ENCODE results near the gene HNMT. TPM values are rescaled to one million over a fixed set of nuclear protein-coding genes. Genes with fewer than 3 reads are reported as not detected.

The HNMT gene
- total and polyA plus RNA-seq, 2 of the 13 experiments (the other 11 are each of a cell fraction or from before 2014, with no cell fraction given): 279 to 309 TPM

DNA sequence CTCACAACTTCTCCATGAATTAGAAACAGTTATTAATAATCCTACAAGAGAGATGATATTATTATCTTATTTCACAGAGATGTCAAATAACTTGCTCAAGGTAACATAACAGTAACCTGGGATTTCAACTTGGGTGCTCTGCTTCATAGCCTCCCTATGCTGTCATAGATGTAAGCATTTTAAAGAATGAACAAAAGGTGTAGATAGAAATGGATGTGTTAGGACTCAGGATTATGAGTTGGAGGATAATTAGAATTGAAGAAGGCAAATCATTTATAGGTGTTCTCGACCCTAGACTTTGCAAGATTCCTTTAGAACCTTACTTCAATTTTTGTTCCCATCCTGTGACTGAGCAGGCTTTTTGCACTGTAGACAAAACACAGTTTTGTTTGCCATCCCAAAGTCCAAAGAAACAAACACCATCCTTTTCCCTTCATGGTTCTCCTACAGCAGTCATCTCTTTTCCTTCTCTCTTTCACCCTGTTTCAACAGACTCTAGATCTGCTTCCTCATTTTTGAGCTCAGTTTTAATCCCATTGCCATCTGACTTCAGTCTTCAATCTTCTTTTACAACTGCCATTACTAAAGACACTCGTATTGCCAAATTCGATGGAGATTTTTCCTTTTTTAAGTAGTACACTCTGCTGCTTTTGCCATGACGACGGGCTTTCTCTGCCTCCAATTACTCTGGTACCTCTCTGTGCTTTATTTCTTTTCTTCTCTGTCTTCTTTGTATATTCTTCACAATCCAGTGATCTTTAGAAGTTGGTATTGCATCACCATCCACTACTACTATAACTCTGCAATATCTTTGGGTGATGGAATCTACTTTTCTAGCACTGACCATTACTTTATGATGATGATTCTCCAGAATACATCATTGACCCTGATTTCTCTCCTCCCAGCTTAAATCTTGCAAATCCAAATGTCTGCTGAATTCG is 4.5 kb downstream of the HNMT start (continued):
- TF ChIP-seq ZNF407 (CRISPR knock-in tag; IDR thresholded peaks at IDR 0.05; ENCODE audit: not compliant biosample characterization): no peak
- peak; percentile 78 for TF ChIP-seq POGZ (CRISPR knock-in tag; IDR thresholded peaks at IDR 0.05)
- TF ChIP-seq, protein P1, sequence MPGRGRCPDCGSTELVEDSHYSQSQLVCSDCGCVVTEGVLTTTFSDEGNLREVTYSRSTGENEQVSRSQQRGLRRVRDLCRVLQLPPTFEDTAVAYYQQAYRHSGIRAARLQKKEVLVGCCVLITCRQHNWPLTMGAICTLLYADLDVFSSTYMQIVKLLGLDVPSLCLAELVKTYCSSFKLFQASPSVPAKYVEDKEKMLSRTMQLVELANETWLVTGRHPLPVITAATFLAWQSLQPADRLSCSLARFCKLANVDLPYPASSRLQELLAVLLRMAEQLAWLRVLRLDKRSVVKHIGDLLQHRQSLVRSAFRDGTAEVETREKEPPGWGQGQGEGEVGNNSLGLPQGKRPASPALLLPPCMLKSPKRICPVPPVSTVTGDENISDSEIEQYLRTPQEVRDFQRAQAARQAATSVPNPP (CRISPR knock-in tag; IDR thresholded peaks at IDR 0.05): no peak
- no peak; the same call in 1 of the 2 replicates for TF ChIP-seq NR2F6 (IDR thresholded peaks at IDR 0.05)
- peak; percentile 38; the same call in 1 of the 2 replicates for TF ChIP-seq NR2F6 (CRISPR knock-in tag; IDR thresholded peaks at IDR 0.05)
- no peak for TF ChIP-seq MEIS1 (CRISPR knock-in tag; IDR thresholded peaks at IDR 0.05; ENCODE audit: borderline replicate concordance)
- no peak for TF ChIP-seq NFATC3 (CRISPR knock-in tag; IDR thresholded peaks at IDR 0.05)
- TF ChIP-seq ZMYM2 (CRISPR knock-in tag; IDR thresholded peaks at IDR 0.05): no peak
- peak; percentile 70; the same call in 1 of the 2 replicates for TF ChIP-seq FOXP1 (IDR thresholded peaks at IDR 0.05)
- TF ChIP-seq FOXP1 (CRISPR knock-in tag; IDR thresholded peaks at IDR 0.05): peak; percentile 89
- TF ChIP-seq PLRG1 (conservative IDR thresholded peaks at IDR 0.05): no peak
- TF ChIP-seq, protein P2, sequence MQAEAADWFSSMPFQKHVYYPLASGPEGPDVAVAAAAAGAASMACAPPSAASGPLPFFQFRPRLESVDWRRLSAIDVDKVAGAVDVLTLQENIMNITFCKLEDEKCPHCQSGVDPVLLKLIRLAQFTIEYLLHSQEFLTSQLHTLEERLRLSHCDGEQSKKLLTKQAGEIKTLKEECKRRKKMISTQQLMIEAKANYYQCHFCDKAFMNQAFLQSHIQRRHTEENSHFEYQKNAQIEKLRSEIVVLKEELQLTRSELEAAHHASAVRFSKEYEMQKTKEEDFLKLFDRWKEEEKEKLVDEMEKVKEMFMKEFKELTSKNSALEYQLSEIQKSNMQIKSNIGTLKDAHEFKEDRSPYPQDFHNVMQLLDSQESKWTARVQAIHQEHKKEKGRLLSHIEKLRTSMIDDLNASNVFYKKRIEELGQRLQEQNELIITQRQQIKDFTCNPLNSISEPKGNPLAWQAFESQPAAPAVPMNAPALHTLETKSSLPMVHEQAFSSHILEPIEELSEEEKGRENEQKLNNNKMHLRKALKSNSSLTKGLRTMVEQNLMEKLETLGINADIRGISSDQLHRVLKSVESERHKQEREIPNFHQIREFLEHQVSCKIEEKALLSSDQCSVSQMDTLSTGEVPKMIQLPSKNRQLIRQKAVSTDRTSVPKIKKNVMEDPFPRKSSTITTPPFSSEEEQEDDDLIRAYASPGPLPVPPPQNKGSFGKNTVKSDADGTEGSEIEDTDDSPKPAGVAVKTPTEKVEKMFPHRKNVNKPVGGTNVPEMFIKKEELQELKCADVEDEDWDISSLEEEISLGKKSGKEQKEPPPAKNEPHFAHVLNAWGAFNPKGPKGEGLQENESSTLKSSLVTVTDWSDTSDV (CRISPR knock-in tag; IDR thresholded peaks at IDR 0.05): no peak
- peak; percentile 94 for TF ChIP-seq ELF3 (CRISPR knock-in tag; IDR thresholded peaks at IDR 0.05)
- TF ChIP-seq MAFF (IDR thresholded peaks at IDR 0.05; ENCODE audit: low read depth, low read length): peak; percentile 94
- TF ChIP-seq ZNF891 (CRISPR knock-in tag; IDR thresholded peaks at IDR 0.05): no peak
- TF ChIP-seq, protein P3, sequence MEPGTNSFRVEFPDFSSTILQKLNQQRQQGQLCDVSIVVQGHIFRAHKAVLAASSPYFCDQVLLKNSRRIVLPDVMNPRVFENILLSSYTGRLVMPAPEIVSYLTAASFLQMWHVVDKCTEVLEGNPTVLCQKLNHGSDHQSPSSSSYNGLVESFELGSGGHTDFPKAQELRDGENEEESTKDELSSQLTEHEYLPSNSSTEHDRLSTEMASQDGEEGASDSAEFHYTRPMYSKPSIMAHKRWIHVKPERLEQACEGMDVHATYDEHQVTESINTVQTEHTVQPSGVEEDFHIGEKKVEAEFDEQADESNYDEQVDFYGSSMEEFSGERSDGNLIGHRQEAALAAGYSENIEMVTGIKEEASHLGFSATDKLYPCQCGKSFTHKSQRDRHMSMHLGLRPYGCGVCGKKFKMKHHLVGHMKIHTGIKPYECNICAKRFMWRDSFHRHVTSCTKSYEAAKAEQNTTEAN (CRISPR knock-in tag; conservative IDR thresholded peaks at IDR 0.05): 0 out of 2 replicates have a peak, but pooled peaks have one; percentile 43

Measured in HepG2 (cell line).